DMS 273 (cell line): ENCODE results near the gene SOCS2.
"Not testable (repeated sequence)": the region's sequence is repeated elsewhere in the genome, so short reads cannot be mapped to it uniquely, and the experiment has no call there.

Experiments used
- DNase-seq: peaks from one replicate; lab custom pipeline; 2025; ENCODE audit not compliant: unreplicated experiment; lab: John Stamatoyannopoulos, UW

The SOCS2 gene, protein sequence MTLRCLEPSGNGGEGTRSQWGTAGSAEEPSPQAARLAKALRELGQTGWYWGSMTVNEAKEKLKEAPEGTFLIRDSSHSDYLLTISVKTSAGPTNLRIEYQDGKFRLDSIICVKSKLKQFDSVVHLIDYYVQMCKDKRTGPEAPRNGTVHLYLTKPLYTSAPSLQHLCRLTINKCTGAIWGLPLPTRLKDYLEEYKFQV

DNA sequence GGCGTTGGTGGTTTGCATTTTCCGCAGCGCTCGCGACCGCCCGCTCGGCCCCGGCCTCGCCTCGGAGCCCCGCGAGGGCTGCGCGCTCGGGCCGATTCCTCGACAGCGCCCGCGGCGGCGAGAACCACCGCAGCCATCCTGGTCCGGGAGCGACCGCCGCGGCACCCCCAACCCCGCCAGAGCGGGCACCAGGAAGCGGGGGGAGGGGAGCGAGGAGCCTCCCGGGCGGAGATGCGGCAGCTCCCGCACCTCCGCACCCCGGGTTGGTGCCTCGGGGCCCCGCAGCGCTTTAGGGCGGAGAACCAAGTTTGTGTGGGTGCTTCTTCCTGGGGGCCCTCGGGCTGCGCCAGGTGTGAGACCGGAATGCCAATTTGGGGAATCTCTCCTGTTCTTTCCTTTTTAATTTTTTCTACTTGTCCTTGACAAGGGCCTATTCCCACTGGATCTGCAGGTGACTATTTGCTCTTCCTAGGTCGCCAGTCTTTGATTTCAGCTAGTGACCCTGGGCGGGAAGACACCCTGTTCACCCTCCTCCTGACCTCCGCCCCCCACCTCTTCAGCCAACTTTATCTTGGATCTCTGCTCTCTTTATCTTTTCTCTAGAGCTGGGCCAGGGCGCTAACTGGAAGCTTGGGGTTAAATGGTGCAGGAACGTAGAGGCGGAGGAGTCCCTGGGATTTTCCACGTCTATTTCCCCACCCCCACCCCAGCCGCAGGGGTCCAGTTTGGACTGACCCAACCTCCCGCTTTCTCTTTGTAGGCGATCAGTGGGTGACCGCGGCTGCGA lies at the start of gene SOCS2:
Gene SOCS2, plus strand, starts transcription at position 751 of the 787 bp plus-strand sequence. CDS start 223 bp downstream, outside the sequence.
- peak; percentile 79 for DNase-seq

DNA sequence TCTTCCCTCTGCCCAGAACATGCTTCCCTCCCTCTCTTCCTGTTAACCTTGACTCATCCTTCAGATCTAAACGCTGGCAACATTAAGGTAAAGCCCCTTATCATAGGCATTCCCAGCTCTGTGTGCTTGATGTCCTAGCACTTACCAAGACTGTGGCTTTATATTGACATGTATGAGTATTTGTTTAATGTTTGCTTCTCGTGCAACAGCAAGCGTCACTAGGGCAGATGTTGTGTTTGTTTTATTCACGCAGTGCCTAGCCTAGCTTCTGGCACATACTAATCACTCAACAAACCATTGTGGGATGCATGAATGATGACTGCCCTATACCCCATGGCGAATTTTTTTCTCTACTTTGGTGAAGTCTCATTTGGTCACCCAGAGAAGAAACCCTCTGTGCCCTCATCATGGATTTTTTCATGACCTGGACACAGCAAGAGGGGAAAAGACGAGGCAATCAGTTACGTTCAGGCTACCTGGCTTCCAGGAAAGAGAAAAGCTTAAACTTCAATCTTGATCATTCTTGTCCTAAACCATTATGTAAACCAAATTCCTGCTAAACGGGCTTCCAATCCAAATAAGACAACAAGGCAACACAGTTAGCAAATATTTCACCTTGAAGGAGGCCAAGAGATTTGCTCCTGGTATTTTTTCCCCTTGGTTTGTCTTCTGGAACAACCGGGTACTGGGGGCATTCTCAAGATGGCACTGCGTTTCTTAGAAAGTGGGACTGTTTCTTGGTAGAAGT lies 47.9 kb upstream of the SOCS2 start:
- no peak for DNase-seq

DNA sequence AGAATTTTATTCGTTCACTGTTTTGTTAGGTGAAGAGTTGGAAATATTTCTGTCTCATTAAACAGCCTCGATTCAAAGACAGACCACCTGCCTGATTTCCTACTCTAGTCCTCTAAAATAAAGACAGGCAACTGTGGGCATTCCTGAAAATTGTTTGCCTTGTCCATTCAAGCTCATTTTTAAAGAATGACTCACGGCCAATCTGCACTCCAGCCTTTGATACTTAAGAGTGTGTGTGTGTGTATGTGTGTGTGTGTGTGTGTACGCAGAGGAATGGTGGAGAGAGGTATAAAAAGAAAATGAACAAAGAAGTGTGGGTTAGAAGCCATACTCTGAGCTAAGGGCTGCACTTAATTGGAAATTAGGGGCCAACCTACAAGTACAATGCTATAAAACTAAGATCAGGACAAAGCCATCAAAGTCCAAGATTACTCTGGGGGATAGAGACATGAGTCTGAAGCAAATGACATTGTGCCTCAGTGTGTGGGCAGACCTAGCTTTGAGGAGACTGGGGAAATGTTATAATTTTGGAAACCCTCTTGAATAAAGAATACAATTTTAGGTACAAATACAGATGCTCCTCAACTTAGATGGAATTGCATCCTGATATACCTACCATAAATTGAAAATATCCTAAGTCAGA lies 45.6 kb upstream of the SOCS2 start:
- no peak for DNase-seq

DNA sequence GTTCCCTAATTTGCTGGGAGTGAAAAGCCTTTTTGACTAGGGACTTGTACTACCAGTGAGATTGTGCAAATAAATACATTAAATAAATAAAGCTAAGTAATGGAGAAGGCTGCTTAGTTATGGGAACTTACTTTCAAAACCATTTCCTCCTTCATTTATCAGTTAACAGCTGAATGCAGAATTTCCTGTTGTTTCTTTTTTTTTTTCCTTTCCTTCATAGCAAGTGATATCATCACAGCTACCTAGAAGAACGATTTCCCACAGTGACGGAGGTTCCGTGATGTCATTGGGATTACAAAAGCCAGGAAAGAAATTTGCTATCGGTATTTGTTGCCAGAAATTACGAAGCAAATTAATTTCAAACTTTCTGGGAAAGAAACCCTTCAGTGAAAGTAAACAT lies 42.1 kb upstream of the SOCS2 start:
- DNase-seq, result no peak

DNA sequence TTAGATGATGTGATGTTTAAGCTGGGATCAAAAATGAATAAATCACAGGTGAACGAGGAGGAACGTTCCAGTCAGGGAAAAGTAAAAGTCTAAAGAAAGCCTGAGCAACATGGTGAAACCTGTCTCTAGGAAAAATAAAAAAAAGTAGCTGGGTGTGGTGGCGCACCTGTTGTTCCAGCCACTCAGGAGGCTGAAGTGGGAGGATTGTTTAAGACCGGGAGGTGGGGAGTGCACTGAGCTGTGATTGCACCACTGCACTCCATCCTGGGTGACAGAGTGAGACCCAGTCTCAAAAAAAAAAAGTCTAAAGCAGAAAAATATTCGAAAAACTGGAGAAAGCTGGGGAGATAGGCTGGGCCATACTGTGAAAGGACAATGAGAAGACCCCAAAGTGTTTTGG lies 39.2 kb upstream of the SOCS2 start:
- no peak for DNase-seq

DNA sequence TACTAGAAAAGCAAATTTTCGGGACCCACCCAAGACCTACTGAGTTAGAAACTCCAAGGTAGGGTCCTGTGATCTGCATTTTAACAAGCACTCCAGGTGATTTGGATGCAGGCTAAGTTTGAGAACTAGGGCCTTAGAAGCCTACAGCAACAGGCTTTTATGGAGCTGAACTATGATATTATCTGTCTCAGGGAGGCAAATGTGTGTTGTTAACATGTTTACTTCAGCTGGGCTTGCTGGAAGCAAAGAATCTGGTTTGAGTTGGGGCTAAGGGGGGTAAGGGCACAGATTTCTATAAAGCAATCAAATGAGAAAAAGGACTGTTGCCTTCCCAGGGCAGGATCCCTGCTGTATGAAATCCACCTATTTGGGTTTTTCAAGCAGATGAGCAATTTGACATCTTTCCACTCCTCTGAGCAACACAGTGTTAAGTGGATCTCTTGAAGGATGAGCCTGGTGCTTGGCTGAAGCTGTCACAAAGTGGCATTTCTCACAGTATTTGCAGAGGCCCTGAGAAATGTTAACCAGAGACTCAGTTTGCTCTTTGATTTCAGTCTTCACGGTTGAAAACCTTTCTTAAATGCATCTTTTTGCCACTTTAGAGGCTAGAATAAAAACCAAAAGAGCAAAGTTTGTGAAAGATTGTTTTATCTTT lies 36.2 kb upstream of the SOCS2 start:
- no peak for DNase-seq

DNA sequence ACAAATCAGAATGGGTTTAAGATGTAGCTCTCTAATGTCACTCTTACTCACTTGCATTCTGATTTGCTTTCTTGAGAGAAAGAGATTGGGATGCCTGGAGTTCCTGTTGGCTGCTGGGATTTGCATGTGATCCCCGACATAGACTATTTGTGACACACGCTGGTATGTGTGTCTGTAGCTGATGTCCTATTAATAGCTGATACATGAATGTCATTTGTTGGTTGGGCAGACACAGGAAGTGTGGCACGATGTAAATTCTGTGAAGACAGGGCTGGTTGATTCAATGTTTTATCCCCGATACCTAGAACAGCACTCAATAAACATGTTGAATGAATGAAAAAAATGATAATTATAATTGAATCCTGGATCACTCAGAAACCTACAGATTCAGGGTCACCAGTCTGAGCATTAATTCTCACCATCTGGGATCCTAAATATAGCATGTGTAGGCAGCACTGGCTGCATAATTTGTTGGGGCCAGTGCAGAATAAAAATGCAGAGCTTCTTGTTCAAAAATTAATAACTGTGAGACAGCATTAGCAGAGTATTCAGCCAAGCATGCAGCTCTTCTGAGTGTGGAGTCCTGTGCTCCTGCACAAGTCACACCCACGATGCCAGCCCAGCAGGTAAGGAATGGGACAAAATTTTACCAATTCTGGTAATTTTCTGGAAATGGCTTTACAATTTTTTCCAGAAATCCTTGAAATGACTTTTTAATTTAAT lies 35.5 kb upstream of the SOCS2 start:
- DNase-seq, result peak; percentile 26

DNA sequence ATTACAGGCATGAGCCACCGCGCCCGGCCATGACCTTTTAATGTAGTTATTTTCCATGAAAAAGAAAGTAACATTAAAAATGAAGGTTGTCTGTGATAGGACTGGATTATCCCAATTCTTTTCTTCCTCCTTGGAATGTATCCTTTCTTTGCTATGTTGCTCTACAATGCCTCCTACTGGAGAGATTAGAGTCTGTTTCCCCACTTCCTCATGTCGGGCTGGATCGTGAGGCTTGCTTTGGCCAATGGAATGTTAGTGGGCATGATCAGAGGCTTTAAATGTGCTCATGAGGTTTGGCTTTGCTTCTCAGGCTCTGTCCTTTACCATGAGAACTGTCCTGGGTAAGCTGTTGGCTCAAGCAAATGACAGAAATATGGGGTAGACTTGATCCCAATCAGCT lies 34.7 kb upstream of the SOCS2 start:
- no peak for DNase-seq

DNA sequence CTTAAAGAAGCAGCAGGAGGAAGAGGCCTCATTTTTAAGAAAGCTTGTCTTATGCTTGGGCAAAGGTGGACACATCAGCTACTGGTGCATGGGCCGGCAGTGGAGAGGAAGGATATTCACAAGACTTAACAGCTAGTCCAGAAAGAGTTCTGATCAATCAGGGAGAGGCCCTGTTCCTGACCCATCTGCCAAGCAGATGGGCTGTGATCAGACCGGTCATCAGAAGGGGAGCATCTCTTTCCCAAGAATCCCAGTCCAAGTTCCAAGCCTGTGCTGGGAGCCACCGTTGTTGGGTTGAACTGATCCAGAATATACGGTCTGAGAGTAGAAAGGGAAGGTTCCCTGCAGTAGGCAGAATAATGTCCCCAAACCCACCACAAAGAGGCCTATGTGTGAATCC lies 32.7 kb upstream of the SOCS2 start:
- no peak for DNase-seq

DNA sequence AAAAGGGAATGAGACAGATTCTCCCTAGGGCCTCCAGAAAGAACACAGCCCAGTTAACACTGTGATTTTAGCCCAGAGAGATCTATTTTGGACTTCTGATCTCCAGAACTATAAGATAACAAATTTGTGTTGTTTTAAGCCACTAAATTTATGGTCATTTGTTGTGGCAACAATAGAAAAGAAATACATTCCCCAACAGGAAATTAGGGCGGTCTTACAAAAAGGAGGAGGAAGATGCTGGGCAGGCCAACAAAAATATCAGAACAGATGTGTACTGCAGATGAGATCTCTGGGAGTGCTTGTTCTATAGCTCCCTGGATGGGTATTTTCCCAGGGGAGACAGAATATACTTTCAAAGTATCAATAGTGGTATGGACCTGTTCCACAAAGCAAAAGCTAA lies 32.0 kb upstream of the SOCS2 start:
- DNase-seq, result no peak

DNA sequence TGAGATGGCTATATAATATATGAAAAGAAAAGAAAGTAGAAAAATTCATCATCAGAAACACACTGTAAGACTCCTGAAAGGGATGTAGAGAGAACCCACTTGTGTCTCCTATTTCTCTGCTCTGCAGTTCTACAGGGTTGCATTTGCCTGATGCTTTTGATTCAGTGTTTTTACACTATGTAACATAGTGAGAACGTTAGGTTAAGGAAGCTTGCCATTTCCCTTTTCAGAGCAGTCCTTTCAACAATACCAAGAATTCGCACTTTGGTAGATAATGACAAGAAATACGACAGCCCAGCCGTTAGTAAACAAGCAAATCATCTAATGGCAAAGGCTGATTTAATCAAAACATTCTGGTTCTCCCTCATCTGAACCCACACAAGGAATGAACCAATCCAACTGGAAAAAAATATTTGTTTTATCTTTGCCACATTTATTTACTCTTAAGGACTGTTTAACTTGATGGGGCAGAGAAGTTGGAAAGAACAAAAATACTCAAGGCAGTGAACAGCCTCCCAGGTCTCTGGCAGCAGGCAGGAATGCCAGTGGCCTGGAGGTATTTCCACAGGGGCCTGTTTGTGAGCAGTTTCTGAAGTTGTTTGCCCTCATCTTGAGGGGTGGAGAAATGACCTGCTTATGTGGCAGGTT lies 30.8 kb upstream of the SOCS2 start:
- DNase-seq, result no peak

DNA sequence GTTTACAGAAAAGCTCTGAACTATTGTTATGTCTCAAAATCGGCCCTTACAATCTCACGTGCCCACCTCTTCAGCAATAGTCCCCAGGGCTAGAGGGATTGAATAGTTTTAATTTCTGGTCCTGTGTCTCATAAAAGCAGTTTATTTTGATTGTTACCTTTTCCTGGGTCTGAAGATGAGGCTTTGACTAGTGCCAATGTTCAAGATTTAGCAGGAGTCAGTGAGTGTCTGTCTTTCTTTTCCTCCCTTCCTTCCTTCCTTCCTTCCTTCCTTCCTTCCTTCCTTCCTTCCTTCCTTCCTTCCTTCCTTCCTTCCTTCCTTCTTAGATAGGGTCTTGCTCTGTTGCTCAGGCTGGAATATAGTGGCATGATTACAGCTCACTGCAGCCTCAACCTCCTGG lies 24.7 kb upstream of the SOCS2 start:
- DNase-seq, result no peak

DNA sequence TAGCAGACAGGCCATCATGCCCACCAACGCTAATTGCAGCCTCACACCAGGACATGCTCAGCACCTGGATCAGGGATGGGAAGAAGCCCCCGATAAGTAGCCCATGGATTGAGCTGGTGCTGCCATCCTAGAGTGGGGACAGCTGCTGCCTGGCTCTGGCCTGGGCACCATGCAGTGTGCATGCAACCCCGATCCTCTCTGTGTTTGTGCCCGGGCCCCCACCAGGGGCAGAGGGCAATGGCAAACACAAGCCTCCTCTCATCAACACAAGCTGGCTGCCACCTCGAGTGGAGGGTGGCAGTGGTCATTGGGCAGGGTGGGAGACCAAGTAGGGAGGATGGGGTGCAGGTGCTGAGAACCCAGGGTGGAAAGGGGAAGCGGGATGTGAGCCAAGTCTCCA lies 23.3 kb upstream of the SOCS2 start:
- no peak for DNase-seq

DNA sequence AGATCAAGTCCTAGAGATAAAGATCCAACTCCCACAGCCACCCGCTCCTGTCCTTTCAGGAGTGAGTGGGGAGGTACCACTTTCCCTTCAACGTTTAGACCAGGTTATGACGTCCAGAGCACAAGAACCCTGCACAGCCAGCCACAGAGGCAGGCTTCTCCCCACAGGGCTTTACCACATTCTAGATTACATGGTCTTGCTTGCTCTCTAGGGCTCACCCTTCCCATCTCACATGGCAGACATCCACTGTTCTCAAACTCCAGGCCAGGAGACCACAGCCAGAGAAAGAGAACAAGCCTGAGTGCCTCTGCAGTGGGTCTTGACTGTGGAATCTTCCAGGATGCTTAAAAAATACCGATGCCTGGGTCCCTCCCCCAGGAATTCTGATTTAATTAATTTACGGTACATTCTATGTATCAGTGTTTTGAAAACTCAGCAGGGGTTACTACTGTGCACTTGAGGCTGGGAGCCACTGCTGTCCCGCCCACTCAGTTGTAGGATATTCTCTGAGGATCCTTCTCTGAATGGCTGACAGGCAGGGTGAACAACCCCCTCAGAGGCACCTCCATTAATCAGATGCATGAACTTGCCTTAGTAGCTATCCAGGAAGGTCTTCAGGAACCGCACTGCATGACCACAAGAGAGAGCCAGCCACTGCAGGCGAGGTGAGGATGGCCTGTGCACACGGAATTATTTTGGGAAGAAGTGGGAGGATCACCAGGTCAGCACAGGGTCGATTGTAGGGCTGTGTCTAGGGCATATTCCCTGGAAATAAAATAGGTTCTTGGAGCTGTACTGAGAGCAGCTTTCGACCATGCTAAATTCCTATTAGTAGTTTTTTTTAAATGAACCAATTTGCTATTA lies 21.5 kb upstream of the SOCS2 start:
- no peak for DNase-seq

DNA sequence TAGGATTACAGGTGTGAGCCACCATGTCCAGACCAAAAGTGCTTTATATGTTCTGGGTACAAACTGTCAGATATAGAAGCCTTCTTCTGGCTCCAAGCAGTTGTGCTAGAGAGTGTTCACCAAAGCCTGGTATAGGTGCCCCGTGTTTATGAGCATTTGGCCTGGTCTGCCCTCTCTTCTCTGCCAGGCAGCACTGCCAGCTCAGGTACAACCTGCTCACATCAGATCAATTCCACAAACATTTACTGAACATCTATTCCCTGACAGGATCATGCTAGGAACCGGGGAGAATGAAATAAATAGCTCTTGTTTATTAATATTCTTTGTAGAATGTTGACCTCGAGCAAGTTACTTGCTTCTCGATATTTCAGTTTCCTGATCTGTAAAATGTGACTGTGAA lies 20.0 kb upstream of the SOCS2 start:
- DNase-seq, result no peak

DNA sequence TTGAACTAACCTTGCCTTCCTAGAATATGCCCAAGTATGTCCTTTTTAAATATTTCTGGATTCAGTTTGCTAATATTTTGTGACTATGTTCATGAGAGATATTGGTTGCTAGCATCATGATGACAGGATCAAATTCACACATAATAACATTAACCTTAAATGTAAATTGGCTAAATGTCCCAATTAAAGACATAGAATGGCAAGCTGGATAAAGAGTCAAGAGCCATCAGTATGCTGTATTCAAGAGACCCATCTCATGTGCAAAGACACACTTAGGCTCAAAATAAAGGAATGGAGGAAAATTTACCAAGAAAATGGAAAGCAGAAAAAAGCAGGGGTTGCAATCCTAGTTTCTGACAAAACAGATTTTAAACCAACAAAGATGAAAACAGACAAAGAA lies 14.6 kb upstream of the SOCS2 start:
- not testable (repeated sequence) for DNase-seq

DNA sequence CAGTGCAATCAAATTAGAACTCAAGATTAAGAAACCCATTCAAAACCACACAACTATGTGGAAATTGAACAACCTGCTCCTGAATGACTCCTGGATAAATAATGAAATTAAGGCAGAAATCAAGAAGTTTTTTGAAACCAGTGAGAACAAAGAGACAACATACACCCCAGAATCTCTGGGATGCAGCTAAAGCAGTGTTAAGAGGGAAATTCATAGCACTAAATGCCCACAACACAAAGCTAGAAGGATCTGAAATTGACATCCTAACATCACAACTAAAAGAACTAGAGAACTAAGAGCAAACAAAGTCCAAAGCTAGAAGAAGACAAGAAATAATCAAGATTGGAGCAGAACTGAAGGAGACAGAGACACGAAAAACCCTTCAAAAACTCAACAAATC lies 13.8 kb upstream of the SOCS2 start:
- DNase-seq, result not testable (repeated sequence)

DNA sequence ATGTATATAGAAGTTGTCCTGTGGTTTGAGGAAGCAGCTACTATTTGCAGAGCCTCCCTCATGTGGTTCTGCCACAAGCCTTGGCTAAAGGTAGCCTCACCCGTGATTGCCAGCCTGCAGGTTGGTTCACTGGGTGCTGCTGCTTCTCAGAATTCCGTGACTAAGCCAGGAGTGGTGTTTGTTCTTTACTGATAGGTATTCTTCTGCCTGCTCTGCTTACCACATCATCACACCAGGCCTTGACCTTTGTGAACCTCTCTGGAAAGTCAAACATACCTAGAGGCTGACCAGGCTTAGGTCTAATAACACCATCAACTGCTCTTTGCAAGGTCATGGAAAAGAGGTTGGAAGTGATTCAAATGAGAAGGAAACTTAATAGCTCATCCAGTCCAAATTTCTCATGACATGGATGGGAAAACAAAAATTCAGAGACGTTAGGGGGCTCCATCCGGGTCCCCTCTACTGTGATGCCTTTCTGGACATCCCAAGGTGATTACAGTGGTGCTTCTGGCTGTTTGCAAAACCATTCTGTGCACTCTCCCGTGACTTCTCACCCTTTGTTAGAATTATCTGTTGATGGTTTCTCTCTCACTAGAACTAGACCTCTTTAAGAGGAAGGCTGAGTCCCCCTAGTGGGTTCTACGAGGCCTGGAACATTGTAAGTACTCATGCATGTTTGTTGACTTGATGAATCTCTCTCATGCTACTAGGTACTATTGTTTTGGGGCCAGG lies 8.5 kb upstream of the SOCS2 start:
- DNase-seq, result peak; percentile 8
